Loucy (cell line): ENCODE measurements around the gene MANSC1.
"Not testable (repeated sequence)": the region's sequence is repeated elsewhere in the genome, so short reads cannot be mapped to it uniquely, and the experiment has no call there.

Source experiments
- H2AFZ ChIP-seq: fragments of 200-600 bp; sonication (generic); 2 replicates; pipeline ENCODE4 v1.6.0; 2016; ENCODE audit warnings: antibody characterized with exemption, mild to moderate bottlenecking, low read length, moderate library complexity
- H3F3A ChIP-seq: fragments of 200-600 bp; 2 replicates; pipeline ENCODE4 v1.6.0; 2016; ENCODE audit warnings: antibody characterized with exemption, low read depth, mild to moderate bottlenecking
- H3K27me3 ChIP-seq: fragments of 200-600 bp; sonication (generic); 2 replicates; pipeline ENCODE4 v1.6.1; 2014; ENCODE audit warnings: low read length, mild to moderate bottlenecking; ENCODE audit not compliant: insufficient read depth, poor library complexity, severe bottlenecking
- H3K36me3 ChIP-seq: fragments of 200-600 bp; sonication (generic); 2 replicates; pipeline ENCODE4 v1.6.1; 2016; ENCODE audit warnings: low read length; ENCODE audit not compliant: insufficient read depth
- H3K4me1 ChIP-seq: fragments of 200-600 bp; sonication (generic); 2 replicates; pipeline ENCODE4 v1.5.1; 2014; ENCODE audit warnings: low read length, mild to moderate bottlenecking; ENCODE audit not compliant: insufficient read depth, poor library complexity, severe bottlenecking
- H3K4me2 ChIP-seq: fragments of 200-600 bp; sonication (generic); 2 replicates; pipeline ENCODE4 v1.6.0; 2014; ENCODE audit warnings: antibody characterized with exemption, low read length, low read depth, mild to moderate bottlenecking; ENCODE audit not compliant: poor library complexity, severe bottlenecking
- H3K4me3 ChIP-seq: fragments of 200-600 bp; sonication (generic); 2 replicates; pipeline ENCODE4 v1.5.1; 2014; ENCODE audit warnings: low read length, mild to moderate bottlenecking, mixed read lengths; ENCODE audit not compliant: poor library complexity, severe bottlenecking
- H3K79me2 ChIP-seq: fragments of 200-600 bp; sonication (generic); 2 replicates; pipeline ENCODE4 v1.6.1; 2014; ENCODE audit warnings: low read length; ENCODE audit not compliant: insufficient read depth
- H3K9ac ChIP-seq: fragments of 200-600 bp; sonication (generic); 2 replicates; pipeline ENCODE4 v1.6.0; 2014; ENCODE audit warnings: mild to moderate bottlenecking, low read depth, low read length, moderate library complexity; ENCODE audit not compliant: poor library complexity, severe bottlenecking
- H3K9me2 ChIP-seq: fragments of 200-600 bp; sonication (generic); replicated peaks from 2 replicates; pipeline ENCODE4 v1.6.1; 2016; ENCODE audit warnings: low read depth, low read length, mixed read lengths
- H3K9me3 ChIP-seq: fragments of 200-600 bp; sonication (generic); 2 replicates; pipeline ENCODE4 v1.6.1; 2014; ENCODE audit warnings: mild to moderate bottlenecking, antibody characterized with exemption, low read length, low read depth; ENCODE audit not compliant: insufficient read depth
- H4K20me1 ChIP-seq: fragments of 200-600 bp; sonication (generic); 2 replicates; pipeline ENCODE4 v1.6.0; 2014; ENCODE audit warnings: antibody characterized with exemption, low read length, mild to moderate bottlenecking; ENCODE audit not compliant: insufficient read depth, poor library complexity, severe bottlenecking
- CTCF ChIP-seq: fragments of 200-600 bp; sonication (generic); conservative IDR thresholded peaks from 2 replicates; pipeline ENCODE4 v1.5.1; 2014; ENCODE audit warnings: mild to moderate bottlenecking, antibody characterized with exemption, low read length
- EZH2phosphoT487 ChIP-seq: fragments of 200-600 bp; IDR thresholded peaks from 2 replicates; pipeline ENCODE4 v1.6.1; 2018; ENCODE audit warnings: antibody characterized with exemption, mild to moderate bottlenecking, moderate library complexity, borderline replicate concordance

Gene MANSC1

GRCh38 chr12:12353807-12354206 is 3.8 kb upstream of the MANSC1 start:
- no peak for TF ChIP-seq CTCF
- TF ChIP-seq EZH2phosphoT487 = no peak
- no peak overlapping the region for H3K4me3 ChIP-seq
- no peaks in the 10 kb centered on the region for H4K20me1 ChIP-seq
- no peaks in the 10 kb centered on the region for H3K27me3 ChIP-seq
- H3K9me3 ChIP-seq = no peaks in the 10 kb centered on the region
- no peak overlapping the region for H3K9ac ChIP-seq
- no peak overlapping the region for H2AFZ ChIP-seq
- H3F3A ChIP-seq = no peaks in the 10 kb centered on the region
- peaks cover 16% of the 10 kb centered on the region for H3K79me2 ChIP-seq
- H3K4me1 ChIP-seq = peaks cover 19% of the 10 kb centered on the region
- no peaks in the 10 kb centered on the region for H3K36me3 ChIP-seq
- no peaks in the 10 kb centered on the region for H3K9me2 ChIP-seq
- H3K4me2 ChIP-seq = no peak overlapping the region

GRCh38 chr12:12353276-12353675 is 3.2 kb upstream of the MANSC1 start:
- H3K4me1 ChIP-seq = peaks cover 14% of the 10 kb centered on the region
- no peak overlapping the region for H2AFZ ChIP-seq
- TF ChIP-seq EZH2phosphoT487 (no peak), CTCF (no peak)

GRCh38 chr12:12351468-12352185 is 1.6 kb upstream of the MANSC1 start:
- not testable (repeated sequence) for H3K4me3 ChIP-seq, H3K27me3 ChIP-seq, H4K20me1 ChIP-seq, H2AFZ ChIP-seq, H3F3A ChIP-seq, H3K9me2 ChIP-seq, H3K4me2 ChIP-seq, H3K36me3 ChIP-seq, H3K9me3 ChIP-seq, H3K9ac ChIP-seq, H3K4me1 ChIP-seq, H3K79me2 ChIP-seq

More at GRCh38 chr12:12353276-12353675, 3.2 kb upstream of the MANSC1 start:
- H4K20me1 ChIP-seq = no peaks in the 10 kb centered on the region
- peaks cover 11% of the 10 kb centered on the region for H3K79me2 ChIP-seq
- H3K27me3 ChIP-seq = no peaks in the 10 kb centered on the region
- no peaks in the 10 kb centered on the region for H3K36me3 ChIP-seq
- H3F3A ChIP-seq = no peaks in the 10 kb centered on the region
- H3K9ac ChIP-seq = no peak overlapping the region
- no peak overlapping the region for H3K4me3 ChIP-seq
- H3K9me3 ChIP-seq = no peaks in the 10 kb centered on the region
- H3K9me2 ChIP-seq = no peaks in the 10 kb centered on the region
- no peak overlapping the region for H3K4me2 ChIP-seq
